IMR-90 (cell line): Measurements from ENCODE around the gene ATXN7L3. TPM values are rescaled to one million over a fixed set of nuclear protein-coding genes. Genes with fewer than 3 reads are reported as not detected.

Experiments used
- ATAC-seq: fragments of 200-7000 bp; cut with Tn5 transposase; 2 replicates; pipeline ENCODE4 v1.9.1; 2020; ENCODE audit warnings: low read depth, mild to moderate bottlenecking, moderate library complexity
- BruUV-seq: library from RNA; stranded (reverse); fragments of 400-500 nt; replicated peaks from 2 replicates; lab custom pipeline; 2021; lab: Mats Ljungman, UMichigan
- CTCF ChIA-PET: fragments of 300-600 bp; formaldehyde crosslinking; extraction: SDS; loops from one replicate; lab custom pipeline; 2021; ENCODE audit warnings: antibody characterized with exemption; lab: Yijun Ruan, JAX
- POLR2A ChIA-PET: fragments of 300-600 bp; sonication (Branson Sonifier 250); formaldehyde crosslinking; loops from one replicate; lab custom pipeline; 2022; ENCODE audit warnings: antibody characterized with exemption; ENCODE audit not compliant: unreplicated experiment; lab: Charles Lee
- DNase-seq: peaks from one replicate; pipeline ENCODE4 v3.0.0; 2013
- H2AFZ ChIP-seq: replicated peaks from 2 replicates; pipeline ENCODE3; 2013; ENCODE audit warnings: low read length, mild to moderate bottlenecking; ENCODE audit not compliant: poor library complexity
- H2AK5ac ChIP-seq: 2 replicates; pipeline ENCODE4 v1.6.1; 2013; ENCODE audit warnings: low read depth, low read length, inconsistent platforms
- H2AK9ac ChIP-seq: replicated peaks from 2 replicates; pipeline ENCODE3; 2013; ENCODE audit warnings: mild to moderate bottlenecking, low read depth, low read length, moderate library complexity; ENCODE audit not compliant: poor library complexity
- H2BK120ac ChIP-seq: 2 replicates; pipeline ENCODE4 v1.6.1; 2013; ENCODE audit warnings: low read depth, low read length, inconsistent platforms
- H2BK15ac ChIP-seq: 3 replicates; pipeline ENCODE4 v1.6.1; 2013; ENCODE audit warnings: low read depth, low read length, inconsistent platforms
- H2BK20ac ChIP-seq: 2 replicates; pipeline ENCODE4 v1.6.1; 2013; ENCODE audit warnings: low read depth, mild to moderate bottlenecking, inconsistent platforms, low read length, moderate library complexity
- H2BK5ac ChIP-seq: 2 replicates; pipeline ENCODE4 v1.6.1; 2013; ENCODE audit warnings: mild to moderate bottlenecking, low read depth, low read length, inconsistent platforms; ENCODE audit not compliant: poor library complexity, severe bottlenecking
- H3K14ac ChIP-seq: replicated peaks from 2 replicates; pipeline ENCODE4 v1.6.1; 2013; ENCODE audit warnings: low read depth, low read length, inconsistent platforms
- H3K18ac ChIP-seq: 2 replicates; pipeline ENCODE4 v1.6.1; 2013; ENCODE audit warnings: low read depth, low read length, control low read depth
- H3K23ac ChIP-seq: 2 replicates; pipeline ENCODE4 v1.6.1; 2013; ENCODE audit warnings: low read depth, low read length, inconsistent platforms
- H3K27ac ChIP-seq: 2 replicates; pipeline ENCODE4 v1.5.1; 2013; ENCODE audit warnings: mild to moderate bottlenecking, control low read depth, low read length; ENCODE audit not compliant: insufficient read depth
- H3K27me3 ChIP-seq: 2 replicates; pipeline ENCODE4 v1.6.1; 2013; ENCODE audit warnings: low read length; ENCODE audit not compliant: control insufficient read depth, insufficient read depth
- H3K36me3 ChIP-seq: 2 replicates; pipeline ENCODE4 v1.6.1; 2013; ENCODE audit warnings: low read length, mixed read lengths; ENCODE audit not compliant: control insufficient read depth, insufficient read depth
- H3K4ac ChIP-seq: 2 replicates; pipeline ENCODE4 v1.6.1; 2013; ENCODE audit warnings: low read depth, low read length, inconsistent platforms
- H3K4me1 ChIP-seq: 2 replicates; pipeline ENCODE4 v1.6.1; 2013; ENCODE audit warnings: low read length, mixed read lengths; ENCODE audit not compliant: control insufficient read depth, insufficient read depth
- H3K4me2 ChIP-seq: 2 replicates; pipeline ENCODE4 v1.6.1; 2013; ENCODE audit warnings: low read depth, mild to moderate bottlenecking, control low read depth, low read length, moderate library complexity
- H3K4me3 ChIP-seq: 2 replicates; pipeline ENCODE4 v1.5.1; 2013; ENCODE audit warnings: low read depth, mild to moderate bottlenecking, control low read depth, low read length, moderate library complexity; ENCODE audit not compliant: insufficient read depth
- H3K56ac ChIP-seq: 2 replicates; pipeline ENCODE4 v1.6.1; 2013; ENCODE audit warnings: low read length, inconsistent platforms; ENCODE audit not compliant: insufficient read depth; ENCODE audit errors: extremely low read depth
- H3K79me1 ChIP-seq, 2 experiments: 2 replicates each; pipeline ENCODE4 v1.6.1; 2013; ENCODE audit warnings: low read length in 2 of 2, inconsistent platforms in 1 of 2, low read depth in 1 of 2
- H3K9ac ChIP-seq: 2 replicates; pipeline ENCODE4 v1.6.1; 2013; ENCODE audit warnings: low read depth, low read length, control low read depth
- H3K9me1 ChIP-seq: 2 replicates; pipeline ENCODE4 v1.6.1; 2013; ENCODE audit warnings: low read length, inconsistent platforms; ENCODE audit not compliant: insufficient read depth
- H3K9me3 ChIP-seq: 2 replicates; pipeline ENCODE4 v1.6.1; 2013; ENCODE audit warnings: low read length; ENCODE audit not compliant: control insufficient read depth, insufficient read depth
- H4K20me1 ChIP-seq: 2 replicates; pipeline ENCODE4 v1.6.1; 2013; ENCODE audit warnings: low read length, inconsistent platforms; ENCODE audit not compliant: insufficient read depth
- H4K5ac ChIP-seq: 2 replicates; pipeline ENCODE4 v1.6.1; 2013; ENCODE audit warnings: mild to moderate bottlenecking, low read depth, low read length, control low read depth
- H4K8ac ChIP-seq, 2 experiments: 2 replicates each; pipeline ENCODE4 v1.6.1; 2013; ENCODE audit warnings: low read depth in 2 of 2, low read length in 2 of 2, control low read depth in 1 of 2, inconsistent platforms in 1 of 2
- H4K91ac ChIP-seq: 2 replicates; pipeline ENCODE4 v1.6.1; 2013; ENCODE audit warnings: low read depth, low read length, inconsistent platforms; ENCODE audit not compliant: insufficient read depth
- BHLHE40 ChIP-seq: fragments of 150-350 bp; IDR thresholded peaks from 2 replicates; pipeline ENCODE4 v1.6.1; 2016; ENCODE audit warnings: mild to moderate bottlenecking, low read depth, low read length
- WGBS, 2 experiments: methylation state at CpG; one replicate each; pipeline versions ENCODE4 v1.1.5 to v1.1.7; 2013; ENCODE audit warnings: missing lambda C conversion rate in 2 of 2; ENCODE audit not compliant: insufficient read length in 1 of 2; ENCODE audit errors: extremely low coverage in 2 of 2; 5-methylcytosine and 5-hydroxymethylcytosine counted together
- dilution Hi-C: fragments of 300-500 bp; cut with HindIII; formaldehyde crosslinking; loops from one replicate; pipeline ENCODE4 v1.14.3; 2018; ENCODE audit warnings: low sequenced_read_pairs; ENCODE audit not compliant: unreplicated experiment
- in situ Hi-C: fragments of 300-500 bp; cut with MboI; formaldehyde crosslinking; loops from 3 replicates; pipeline ENCODE4 v1.14.3; 2019; ENCODE audit warnings: low sequenced_read_pairs, inconsistent platforms, mixed read lengths
- intact Hi-C: fragments of 100-400 bp; cut with micrococcal nuclease; formaldehyde crosslinking; loops from 2 replicates; pipeline ENCODE4 v1.10.0; 2022
- polyA plus RNA-seq, 3 experiments: library from polyadenylated mRNA; depleted of rRNA; stranded (reverse); fragments of >200 nt; gene quantifications; 2 replicates each; pipeline ENCODE4 v1.2.3, GENCODE V29; 2012; ENCODE audit warnings: low replicate concordance in 1 of 3
- total RNA-seq: library from RNA; depleted of rRNA; stranded (reverse); fragments of >200 nt; gene quantifications from 2 replicates; pipeline ENCODE4 v1.2.3, GENCODE V29; 2012

Gene ATXN7L3
- total and polyA plus RNA-seq, 2 of the 4 experiments (the other 2 are of a cell fraction): 17.2 to 40.9 TPM

- H3K79me1 ChIP-seq: peaks cover 24 to 59% of the 10 kb centered on the region in 2 experiments
- H3K9me1 ChIP-seq: no peaks in the 10 kb centered on the region
- no peak overlapping the region for H4K5ac ChIP-seq
- H3K27ac ChIP-seq: peak overlapping the region; percentile 24; the same call in 1 of the 2 replicates
- no peak overlapping the region for H3K4ac ChIP-seq
- H2AK9ac ChIP-seq: peak overlapping the region; percentile 40
- ChIA-PET POLR2A (no interaction called here), CTCF (no interaction called here)
- H2BK15ac ChIP-seq: no peak overlapping the region
- no peaks in the 10 kb centered on the region for H3K9me3 ChIP-seq
- H3K27me3 ChIP-seq: no peaks in the 10 kb centered on the region
- H4K20me1 ChIP-seq: no peaks in the 10 kb centered on the region
- ATAC-seq (no peak), DNase-seq (no peak)
- in situ Hi-C loops (no loop called here), dilution Hi-C loops (no loop called here), intact Hi-C loops (no loop called here)
- peak overlapping the region; percentile 36 for H2BK5ac ChIP-seq
- H3K14ac ChIP-seq: no peak overlapping the region
- peaks cover 5% of the 10 kb centered on the region; the same call in 1 of the 2 replicates for H3K4me1 ChIP-seq
- H3K9ac ChIP-seq: no peak overlapping the region
- no peak overlapping the region for H2BK20ac ChIP-seq
- BruUV-seq: no TSS peak
- H2BK120ac ChIP-seq: no peak overlapping the region
- H2AFZ ChIP-seq: peak overlapping the region; percentile 5
- no peak overlapping the region for H3K4me3 ChIP-seq
- no peak overlapping the region for H4K91ac ChIP-seq
- H3K18ac ChIP-seq: no peak overlapping the region
- H3K23ac ChIP-seq: no peak overlapping the region
- H4K8ac ChIP-seq: no peak overlapping the region
- peaks cover 70% of the 10 kb centered on the region for H3K36me3 ChIP-seq
- no peak overlapping the region for H3K4me2 ChIP-seq
- TF ChIP-seq BHLHE40: no peak
- WGBS, 2 experiments: 100% methylated on average over 2 of the region's 14 CpGs; no CpG with 5 or more reads in 1 of the 2 experiments
- no peak overlapping the region for H2AK5ac ChIP-seq
- no peak overlapping the region for H3K56ac ChIP-seq
Observed at GRCh38 chr17:44193326-44194084, 6.2 kb downstream of the ATXN7L3 start.
